MG63 (cell line): ENCODE measurements around the gene NRIP1. TPM values are rescaled to one million over a fixed set of nuclear protein-coding genes. Genes with fewer than 3 reads are reported as not detected.
"Not testable (repeated sequence)": the region's sequence is repeated elsewhere in the genome, so short reads cannot be mapped to it uniquely, and the experiment has no call there.

ENCODE experiments used
- DNase-seq: peaks from one replicate; pipeline ENCODE4 v3.0.0-alpha.2; 2020
- H3K27me3 ChIP-seq: fragments of 250-450 bp; sonication (Bioruptor Pico); 2 replicates; pipeline ENCODE4 v1.5.1; 2020; ENCODE audit warnings: mild to moderate bottlenecking, moderate library complexity
- H3K36me3 ChIP-seq: fragments of 250-450 bp; sonication (Bioruptor Pico); 2 replicates; pipeline ENCODE4 v1.5.1; 2020; ENCODE audit warnings: mild to moderate bottlenecking, moderate library complexity
- H3K4me3 ChIP-seq: fragments of 250-450 bp; sonication (Bioruptor Pico); 2 replicates; pipeline ENCODE4 v1.5.1; 2020; ENCODE audit warnings: mild to moderate bottlenecking, moderate library complexity
- H3K9me3 ChIP-seq: fragments of 250-450 bp; sonication (Bioruptor Pico); 2 replicates; pipeline ENCODE4 v1.5.1; 2020; ENCODE audit warnings: mild to moderate bottlenecking, moderate library complexity
- total RNA-seq: library from RNA; depleted of rRNA; stranded (reverse); fragments of >200 nt; shearing (Covaris generic); gene quantifications from 2 replicates; pipeline ENCODE4 v1.2.3, GENCODE V29; 2014; ENCODE audit warnings: low replicate concordance

Gene NRIP1
- total RNA-seq, 1 experiment from 2014 or later = 6.8 TPM

GRCh38 chr21:15054606-15055239 is 10.1 kb downstream of the NRIP1 start:
- Histone ChIP-seq H3K27me3 (no peaks in the 10 kb centered on the region), H3K36me3 (no peaks in the 10 kb centered on the region), H3K9me3 (no peaks in the 10 kb centered on the region), H3K4me3 (no peak overlapping the region)
- no peak for DNase-seq

DNA sequence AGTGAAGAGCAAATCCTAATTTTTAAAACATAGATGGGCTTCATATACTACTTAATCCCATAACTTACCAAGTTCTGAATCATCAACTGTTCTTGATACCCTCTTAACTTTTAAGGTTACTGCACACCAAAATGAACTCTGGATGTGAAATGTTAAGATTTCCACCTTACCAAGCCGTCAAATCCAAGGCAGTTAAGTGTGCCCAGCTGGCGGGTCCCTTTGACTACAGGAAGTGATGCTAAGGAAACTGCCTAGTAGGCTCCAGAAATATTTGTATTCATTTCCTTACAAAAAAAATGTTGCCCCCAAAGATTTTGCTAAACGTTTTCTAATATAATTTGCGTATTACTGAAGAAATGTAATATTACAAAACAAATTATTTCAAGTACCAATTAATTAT is 10.7 kb downstream of the NRIP1 start:
- DNase-seq = no peak
- no peaks in the 10 kb centered on the region for H3K36me3 ChIP-seq
- no peaks in the 10 kb centered on the region for H3K27me3 ChIP-seq
- no peaks in the 10 kb centered on the region for H3K9me3 ChIP-seq
- H3K4me3 ChIP-seq = no peak overlapping the region

DNA sequence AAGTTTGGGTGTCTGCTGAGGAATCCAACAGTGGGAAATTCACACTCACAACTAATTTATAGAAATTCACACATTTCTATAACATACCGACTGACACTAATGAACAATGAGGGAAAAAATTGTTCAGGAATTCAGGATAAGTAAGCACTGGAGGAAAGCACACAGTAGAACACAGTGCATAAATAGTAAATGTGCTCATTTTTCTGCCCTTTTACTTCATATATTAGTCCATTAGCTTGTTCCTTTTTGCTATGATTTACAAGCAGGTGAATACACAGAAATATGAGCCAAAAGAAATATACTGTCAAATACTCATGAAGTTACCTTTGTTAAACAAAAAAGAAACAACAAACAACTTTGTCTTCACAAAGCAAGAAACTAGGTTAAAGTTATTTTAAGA is 11.3 kb downstream of the NRIP1 start:
- Histone ChIP-seq H3K9me3 (no peaks in the 10 kb centered on the region), H3K4me3 (no peak overlapping the region), H3K36me3 (no peaks in the 10 kb centered on the region), H3K27me3 (no peaks in the 10 kb centered on the region)
- DNase-seq = no peak

GRCh38 chr21:15052459-15052763 is 12.4 kb downstream of the NRIP1 start:
- DNase-seq = no peak
- Histone ChIP-seq H3K9me3 (no peaks in the 10 kb centered on the region), H3K4me3 (no peak overlapping the region), H3K27me3 (no peaks in the 10 kb centered on the region), H3K36me3 (no peaks in the 10 kb centered on the region)

DNA sequence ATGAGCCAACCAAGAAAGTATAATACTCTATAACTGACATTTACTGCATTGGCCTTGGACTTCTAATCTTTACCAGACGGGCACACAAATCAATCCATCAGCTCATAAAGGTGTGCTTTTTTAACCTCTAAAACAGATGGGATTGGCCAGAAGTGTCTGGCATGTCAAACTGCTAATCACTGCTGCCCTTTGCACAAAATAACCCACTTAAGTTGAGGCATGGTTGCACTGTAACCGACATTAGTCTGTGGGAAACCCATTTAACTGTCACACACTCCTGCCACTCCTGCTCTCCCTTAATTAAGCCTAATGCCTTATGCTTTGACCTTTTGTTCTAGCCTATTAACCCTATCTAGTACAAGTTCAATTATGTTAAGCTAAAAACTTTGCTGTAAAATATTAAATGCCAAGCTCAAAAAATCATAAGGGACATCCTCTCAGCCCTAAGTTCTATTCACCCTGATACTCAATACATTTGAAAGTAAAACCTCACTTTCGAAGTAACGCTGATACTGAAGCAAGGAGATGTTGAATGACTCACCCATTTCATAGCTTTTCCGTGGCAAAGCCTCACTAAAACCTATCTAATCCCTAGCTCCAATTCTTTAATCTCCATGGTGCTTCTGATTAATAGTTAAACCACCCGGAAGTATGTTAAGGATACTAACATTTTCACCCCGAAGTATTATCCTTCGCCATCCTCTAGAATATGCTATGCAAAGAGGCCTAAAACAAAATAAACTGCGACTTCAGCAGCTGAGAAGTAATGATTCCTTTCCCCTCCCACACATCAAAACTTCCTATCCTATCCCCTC is 12.9 kb downstream of the NRIP1 start:
- Histone ChIP-seq H3K9me3 (no peaks in the 10 kb centered on the region), H3K27me3 (no peaks in the 10 kb centered on the region), H3K4me3 (no peak overlapping the region), H3K36me3 (no peaks in the 10 kb centered on the region)
- no peak for DNase-seq

- Histone ChIP-seq H3K27me3 (no peaks in the 10 kb centered on the region), H3K4me3 (no peak overlapping the region), H3K9me3 (no peaks in the 10 kb centered on the region), H3K36me3 (0 out of 2 replicates have a peak, but pooled peaks cover 2% of the 10 kb centered on the region)
- DNase-seq = no peak
Observed at GRCh38 chr21:15050568-15051377, 14.0 kb downstream of the NRIP1 start.

GRCh38 chr21:15045017-15045416 is 19.8 kb downstream of the NRIP1 start:
- H3K9me3 ChIP-seq = no peaks in the 10 kb centered on the region
- no peak for DNase-seq
- H3K4me3 ChIP-seq = no peak overlapping the region
- H3K36me3 ChIP-seq = peaks cover 15% of the 10 kb centered on the region
- H3K27me3 ChIP-seq = no peaks in the 10 kb centered on the region

GRCh38 chr21:15042531-15042930 is 22.3 kb downstream of the NRIP1 start:
- DNase-seq = no peak
- Histone ChIP-seq H3K4me3 (no peak overlapping the region), H3K27me3 (no peaks in the 10 kb centered on the region), H3K9me3 (no peaks in the 10 kb centered on the region), H3K36me3 (peaks cover 23% of the 10 kb centered on the region)

DNA sequence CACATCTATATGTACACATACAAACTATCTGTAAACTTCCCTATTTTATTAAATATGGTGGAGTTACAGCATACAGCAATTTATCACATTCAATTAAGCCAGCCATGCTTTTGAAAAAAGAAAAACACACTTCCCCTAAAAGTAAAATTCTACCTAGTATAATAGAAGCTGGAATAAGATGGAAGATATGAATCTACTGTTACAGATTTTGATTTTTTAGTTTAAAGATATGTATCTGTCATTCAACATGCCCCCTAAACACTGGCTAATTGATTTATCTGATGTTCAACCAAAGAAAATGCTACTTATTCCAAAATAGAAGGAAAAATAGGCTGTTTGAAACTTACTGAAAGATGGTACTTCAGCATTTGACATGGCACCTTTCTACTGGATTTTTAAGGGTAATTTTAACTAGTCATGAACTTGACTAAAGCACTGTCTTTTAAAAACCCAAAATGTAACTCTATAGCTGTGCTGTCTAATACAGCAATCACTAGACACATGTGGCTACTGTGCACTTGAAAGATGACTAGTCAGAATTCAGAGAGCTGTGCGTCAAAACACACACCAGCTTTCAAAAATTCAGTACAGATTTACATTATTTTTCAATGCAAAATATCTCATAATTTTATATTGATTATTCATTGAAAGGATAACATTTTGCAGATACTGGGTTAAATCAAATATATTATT is 25.0 kb downstream of the NRIP1 start:
- DNase-seq = no peak
- Histone ChIP-seq H3K9me3 (no peaks in the 10 kb centered on the region), H3K27me3 (no peaks in the 10 kb centered on the region), H3K36me3 (peaks cover 21% of the 10 kb centered on the region), H3K4me3 (no peak overlapping the region)

DNA sequence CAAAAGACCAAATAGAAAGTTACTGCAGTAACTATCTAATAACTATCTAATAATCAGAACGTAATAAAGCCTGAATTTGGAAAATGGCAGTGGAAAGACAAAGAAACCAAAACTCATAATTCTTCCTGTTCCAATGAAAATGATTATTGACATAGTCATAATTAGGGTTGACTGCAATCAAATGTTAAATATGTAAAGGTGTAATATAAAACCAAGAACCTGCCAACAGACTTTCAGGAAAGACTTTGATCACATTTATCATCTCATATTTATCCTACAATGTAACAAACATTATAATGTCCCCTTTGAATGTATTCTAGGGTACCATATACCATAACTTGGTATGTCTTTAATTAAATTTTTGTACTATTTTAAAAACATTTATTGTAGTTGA is 26.9 kb downstream of the NRIP1 start:
- no peak for DNase-seq
- Histone ChIP-seq H3K4me3 (no peak overlapping the region), H3K9me3 (no peaks in the 10 kb centered on the region), H3K36me3 (peaks cover 14% of the 10 kb centered on the region), H3K27me3 (no peaks in the 10 kb centered on the region)

DNA sequence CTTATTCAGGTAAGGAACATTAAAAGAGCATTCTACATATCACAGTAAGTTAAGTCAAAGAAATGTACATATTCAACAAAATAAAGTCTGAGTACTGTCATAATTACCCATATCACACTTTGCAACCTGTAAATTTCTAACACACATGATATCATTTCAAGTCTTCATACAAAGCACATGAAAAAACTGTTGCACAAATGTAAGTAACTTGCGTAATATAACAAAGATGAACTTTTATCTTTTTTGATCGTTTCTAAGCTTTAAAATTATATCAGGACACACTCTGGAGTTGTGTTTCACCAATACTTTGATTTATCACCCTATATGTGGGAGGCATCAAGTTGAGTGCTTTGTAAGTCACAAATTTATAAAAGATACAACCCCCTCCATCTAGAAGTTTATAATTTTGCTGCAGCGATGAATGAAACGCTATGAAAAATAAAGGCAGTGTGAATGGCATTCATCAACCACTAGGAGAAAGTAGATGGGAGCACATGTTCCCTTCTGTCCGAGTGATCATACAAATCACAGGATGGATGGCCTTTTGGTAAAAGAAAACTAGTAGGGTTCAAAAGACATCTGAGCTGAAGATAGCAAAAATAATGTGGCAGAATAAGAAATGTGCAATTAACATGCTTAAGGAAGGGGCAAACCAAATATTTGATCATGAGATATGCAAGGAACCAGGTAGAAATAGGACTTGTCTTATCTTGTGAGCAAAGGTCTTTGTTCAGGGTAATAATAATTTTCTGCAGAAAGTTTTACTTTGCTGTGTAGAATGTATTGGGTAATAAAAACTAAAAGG is 27.5 kb downstream of the NRIP1 start:
- Histone ChIP-seq H3K36me3 (peaks cover 8% of the 10 kb centered on the region), H3K9me3 (no peaks in the 10 kb centered on the region), H3K4me3 (no peak overlapping the region), H3K27me3 (no peaks in the 10 kb centered on the region)
- no peak for DNase-seq

GRCh38 chr21:15036189-15036588 is 28.6 kb downstream of the NRIP1 start:
- 0 out of 2 replicates have a peak, but pooled peaks cover 3% of the 10 kb centered on the region for H3K9me3 ChIP-seq
- no peak overlapping the region for H3K4me3 ChIP-seq
- DNase-seq = no peak
- H3K36me3 ChIP-seq = peaks cover 11% of the 10 kb centered on the region
- H3K27me3 ChIP-seq = no peaks in the 10 kb centered on the region

- H3K9me3 ChIP-seq = 0 out of 2 replicates have a peak, but pooled peaks cover 3% of the 10 kb centered on the region
- no peaks in the 10 kb centered on the region for H3K27me3 ChIP-seq
- H3K36me3 ChIP-seq = peaks cover 5% of the 10 kb centered on the region
- no peak for DNase-seq
- no peak overlapping the region for H3K4me3 ChIP-seq
Observed at GRCh38 chr21:15034126-15034853, 30.5 kb downstream of the NRIP1 start.

GRCh38 chr21:15031790-15032357 is 32.9 kb downstream of the NRIP1 start:
- no peak overlapping the region for H3K4me3 ChIP-seq
- no peaks in the 10 kb centered on the region for H3K27me3 ChIP-seq
- H3K9me3 ChIP-seq = 0 out of 2 replicates have a peak, but pooled peaks cover 3% of the 10 kb centered on the region
- DNase-seq = no peak
- peaks cover 3% of the 10 kb centered on the region for H3K36me3 ChIP-seq

DNA sequence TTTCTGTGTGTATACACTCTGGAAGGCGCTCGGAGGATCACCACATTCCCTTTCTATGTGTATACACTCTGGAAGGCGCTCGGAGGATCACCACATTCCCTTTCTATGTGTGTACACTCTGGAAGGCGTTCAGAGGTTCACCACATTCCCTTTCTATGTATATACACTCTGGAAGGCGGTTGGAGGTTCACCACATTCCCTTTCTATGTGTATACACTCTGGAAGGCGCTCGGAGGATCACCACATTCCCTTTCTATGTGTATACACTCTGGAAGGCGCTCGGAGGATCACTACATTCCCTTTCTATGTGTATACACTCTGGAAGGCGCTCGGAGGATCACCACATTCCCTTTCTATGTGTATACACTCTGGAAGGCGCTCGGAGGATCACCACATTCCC is 33.4 kb downstream of the NRIP1 start:
- not testable (repeated sequence) for DNase-seq, H3K4me3 ChIP-seq, H3K27me3 ChIP-seq, H3K9me3 ChIP-seq, H3K36me3 ChIP-seq
